Brain microvascular endothelial cell (primary cell): ENCODE results near the gene NCKAP1.
"Not testable (repeated sequence)": the region's sequence is repeated elsewhere in the genome, so short reads cannot be mapped to it uniquely, and the experiment has no call there.

ENCODE experiments used
- DNase-seq: peaks from one replicate; pipeline ENCODE4 v3.0.0-alpha.2; 2020
- H3K27ac ChIP-seq: fragments of 250-450 bp; sonication (Bioruptor Pico); 2 replicates; pipeline ENCODE4 v1.5.1; 2020; ENCODE audit warnings: mild to moderate bottlenecking, moderate library complexity
- H3K27me3 ChIP-seq: fragments of 250-450 bp; sonication (Bioruptor Pico); replicated peaks from 2 replicates; pipeline ENCODE4 v1.5.1; 2020; ENCODE audit warnings: mild to moderate bottlenecking
- H3K36me3 ChIP-seq: fragments of 250-450 bp; sonication (Bioruptor Pico); replicated peaks from 2 replicates; pipeline ENCODE4 v1.5.1; 2020; ENCODE audit warnings: mild to moderate bottlenecking
- H3K4me3 ChIP-seq: 2 replicates; pipeline ENCODE4 v1.5.1; 2011; ENCODE audit warnings: low read depth, mild to moderate bottlenecking, control low read depth, low read length, moderate library complexity
- in situ Hi-C: cut with HindIII; loops from 2 replicates; pipeline ENCODE4 v1.10.0; 2017; ENCODE audit warnings: low sequenced_read_pairs, low pct_ligation_motif_present
- TF ChIP-seq, protein P1 (sequence below): IDR thresholded peaks from 2 replicates; pipeline ENCODE4 v1.5.1; 2011; ENCODE audit warnings: low read depth, mild to moderate bottlenecking, moderate library complexity, low read length, control low read depth, inconsistent platforms; ENCODE audit errors: missing control alignments

Gene NCKAP1

DNA sequence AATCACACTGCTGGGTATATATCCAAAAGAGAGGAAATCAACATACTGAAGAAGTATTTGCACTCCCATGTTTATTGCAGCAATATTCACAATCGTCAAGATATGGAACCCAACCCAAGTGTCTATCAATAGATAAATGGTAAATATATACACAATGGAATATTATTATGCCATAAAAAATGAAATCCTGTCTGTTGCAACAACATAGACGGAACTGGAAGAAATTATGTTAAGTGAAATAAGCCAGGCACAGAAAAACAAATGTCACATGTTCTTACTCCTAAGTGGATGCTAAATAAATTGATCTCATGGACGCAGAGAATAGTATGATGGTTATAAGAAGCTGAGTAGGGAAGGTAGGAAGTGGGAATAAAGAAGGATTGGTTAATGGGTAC is 65.7 kb downstream of the NCKAP1 start:
- H3K27ac ChIP-seq: no peak overlapping the region
- H3K4me3 ChIP-seq: no peak overlapping the region
- in situ Hi-C loops: no loop called here
- DNase-seq: no peak
- H3K27me3 ChIP-seq: no peaks in the 10 kb centered on the region
- peaks cover 27% of the 10 kb centered on the region for H3K36me3 ChIP-seq
- TF ChIP-seq, protein P1, sequence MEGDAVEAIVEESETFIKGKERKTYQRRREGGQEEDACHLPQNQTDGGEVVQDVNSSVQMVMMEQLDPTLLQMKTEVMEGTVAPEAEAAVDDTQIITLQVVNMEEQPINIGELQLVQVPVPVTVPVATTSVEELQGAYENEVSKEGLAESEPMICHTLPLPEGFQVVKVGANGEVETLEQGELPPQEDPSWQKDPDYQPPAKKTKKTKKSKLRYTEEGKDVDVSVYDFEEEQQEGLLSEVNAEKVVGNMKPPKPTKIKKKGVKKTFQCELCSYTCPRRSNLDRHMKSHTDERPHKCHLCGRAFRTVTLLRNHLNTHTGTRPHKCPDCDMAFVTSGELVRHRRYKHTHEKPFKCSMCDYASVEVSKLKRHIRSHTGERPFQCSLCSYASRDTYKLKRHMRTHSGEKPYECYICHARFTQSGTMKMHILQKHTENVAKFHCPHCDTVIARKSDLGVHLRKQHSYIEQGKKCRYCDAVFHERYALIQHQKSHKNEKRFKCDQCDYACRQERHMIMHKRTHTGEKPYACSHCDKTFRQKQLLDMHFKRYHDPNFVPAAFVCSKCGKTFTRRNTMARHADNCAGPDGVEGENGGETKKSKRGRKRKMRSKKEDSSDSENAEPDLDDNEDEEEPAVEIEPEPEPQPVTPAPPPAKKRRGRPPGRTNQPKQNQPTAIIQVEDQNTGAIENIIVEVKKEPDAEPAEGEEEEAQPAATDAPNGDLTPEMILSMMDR: no peak

DNA sequence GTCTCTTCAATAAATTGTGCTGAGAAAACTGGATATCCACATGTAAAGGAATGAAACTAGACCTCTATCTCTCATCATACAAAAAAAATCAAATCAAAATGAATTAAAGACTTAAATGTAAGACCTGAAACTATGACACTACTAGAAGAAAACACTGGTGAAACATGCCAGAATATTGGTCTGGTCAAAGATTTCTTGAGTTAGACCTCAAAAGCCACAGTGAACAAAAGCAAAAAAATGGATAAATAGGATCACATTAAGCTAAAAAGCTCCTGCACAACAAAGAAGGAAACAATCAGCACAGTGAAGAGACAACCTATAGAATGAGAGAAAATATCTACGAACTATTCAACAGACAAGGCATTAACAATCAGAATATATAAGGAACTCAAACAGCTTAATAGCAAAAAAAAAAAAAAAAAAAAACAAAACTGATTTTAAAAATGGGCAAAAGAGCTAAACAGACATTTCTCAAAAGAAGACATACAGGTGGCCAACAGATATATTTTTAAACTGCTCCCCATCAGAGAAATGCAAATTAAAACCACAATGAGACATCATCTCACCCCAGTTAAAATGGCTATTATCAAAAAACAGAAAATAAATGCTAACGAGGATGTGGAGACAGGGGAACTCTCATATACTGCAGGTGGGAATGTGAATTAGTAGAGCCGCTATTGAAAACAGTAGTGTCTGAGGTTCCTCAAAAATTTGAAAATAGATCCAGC is 66.3 kb downstream of the NCKAP1 start:
- in situ Hi-C loops: no loop called here
- H3K27me3 ChIP-seq: no peaks in the 10 kb centered on the region
- H3K36me3 ChIP-seq: peaks cover 24% of the 10 kb centered on the region
- TF ChIP-seq, protein P1: no peak
- no peak for DNase-seq
- H3K4me3 ChIP-seq: no peak overlapping the region
- no peak overlapping the region for H3K27ac ChIP-seq

DNA sequence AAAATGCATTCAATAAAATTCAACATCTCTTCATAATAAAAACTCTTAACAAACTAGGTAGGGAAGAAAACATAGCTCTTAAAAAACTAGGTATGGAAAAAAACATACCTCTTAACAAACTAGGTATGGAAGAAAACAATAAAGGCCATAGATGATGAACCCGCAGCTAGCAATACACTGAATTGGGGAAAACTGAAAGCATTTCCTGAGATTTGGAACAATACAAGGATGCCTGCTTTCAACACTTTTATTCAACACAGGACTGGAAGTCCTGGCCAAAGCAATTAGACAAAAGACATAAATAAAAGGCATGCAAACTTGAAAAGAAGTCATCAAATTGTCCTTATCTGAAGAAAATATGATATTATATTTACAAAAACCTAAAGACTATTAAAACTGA is 67.8 kb downstream of the NCKAP1 start:
- Histone ChIP-seq H3K27me3 (no peaks in the 10 kb centered on the region), H3K36me3 (peaks cover 20% of the 10 kb centered on the region), H3K27ac (no peak overlapping the region), H3K4me3 (no peak overlapping the region)
- no peak for DNase-seq
- in situ Hi-C loops: no loop called here
- TF ChIP-seq, protein P1: no peak

DNA sequence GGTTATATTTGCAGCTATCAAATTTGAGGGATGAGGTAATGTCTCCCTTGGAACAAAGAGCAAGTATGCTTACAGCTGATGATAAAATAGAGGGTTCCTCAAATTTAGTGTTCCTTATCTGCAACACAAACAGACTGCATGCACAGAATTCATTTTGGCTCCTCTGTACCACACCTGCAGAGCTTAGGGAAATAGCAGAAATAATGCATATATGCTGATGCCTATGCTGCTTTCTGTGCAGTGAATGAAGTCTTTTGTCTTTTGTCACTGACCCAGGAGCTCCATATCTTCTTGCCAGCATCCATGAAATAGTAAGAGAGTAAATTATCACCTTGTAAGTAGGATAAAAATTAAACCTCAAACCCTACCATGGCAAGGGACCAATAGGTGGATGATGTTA is 69.8 kb downstream of the NCKAP1 start:
- Histone ChIP-seq H3K27ac (no peak overlapping the region), H3K36me3 (peaks cover 19% of the 10 kb centered on the region), H3K4me3 (no peak overlapping the region), H3K27me3 (no peaks in the 10 kb centered on the region)
- in situ Hi-C loops: no loop called here
- no peak for DNase-seq
- TF ChIP-seq, protein P1: no peak

DNA sequence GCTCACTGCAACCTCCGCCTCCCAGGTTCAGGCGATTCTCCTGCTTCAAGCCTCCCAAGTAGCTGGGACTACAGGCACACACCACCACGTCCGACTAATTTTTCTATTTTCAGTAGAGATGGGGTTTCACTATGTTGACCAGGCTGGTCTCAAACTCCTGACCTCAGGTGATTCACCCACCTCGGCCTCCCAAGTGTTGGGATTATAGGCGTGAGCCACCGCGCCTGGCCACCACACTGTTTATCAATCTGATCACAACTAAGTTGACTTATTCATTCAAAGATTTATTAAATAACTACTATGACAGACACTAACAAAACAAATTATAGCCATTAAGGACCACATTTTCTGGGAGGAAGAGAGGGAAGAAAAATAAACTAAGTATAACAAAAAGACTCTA is 71.9 kb downstream of the NCKAP1 start:
- in situ Hi-C loops, H3K27me3 ChIP-seq, DNase-seq, H3K4me3 ChIP-seq, H3K27ac ChIP-seq: not testable (repeated sequence)
- H3K36me3 ChIP-seq: peaks cover 21% of the 10 kb centered on the region

DNA sequence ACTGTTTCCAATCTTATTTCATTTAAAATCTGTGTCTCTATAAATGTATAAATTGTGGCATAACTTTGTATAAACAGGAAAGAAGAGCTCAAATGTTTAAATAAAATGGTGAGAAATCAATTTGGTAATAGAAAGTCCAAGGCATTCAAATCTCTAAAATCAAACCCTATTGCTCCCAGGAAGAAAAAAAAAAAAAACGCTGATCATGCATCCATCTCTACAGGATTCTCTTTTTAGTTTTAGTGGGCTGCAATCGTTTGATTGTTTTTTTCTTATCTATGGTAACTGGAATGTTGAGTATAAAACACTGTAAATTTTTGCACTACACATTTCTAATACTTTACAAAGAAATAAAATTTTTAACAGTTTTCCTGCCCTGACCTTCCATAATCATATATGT is 75.6 kb downstream of the NCKAP1 start:
- Histone ChIP-seq H3K27me3 (no peaks in the 10 kb centered on the region), H3K36me3 (peaks cover 25% of the 10 kb centered on the region), H3K4me3 (no peak overlapping the region), H3K27ac (no peak overlapping the region)
- TF ChIP-seq, protein P1: no peak
- in situ Hi-C loops: no loop called here
- no peak for DNase-seq

DNA sequence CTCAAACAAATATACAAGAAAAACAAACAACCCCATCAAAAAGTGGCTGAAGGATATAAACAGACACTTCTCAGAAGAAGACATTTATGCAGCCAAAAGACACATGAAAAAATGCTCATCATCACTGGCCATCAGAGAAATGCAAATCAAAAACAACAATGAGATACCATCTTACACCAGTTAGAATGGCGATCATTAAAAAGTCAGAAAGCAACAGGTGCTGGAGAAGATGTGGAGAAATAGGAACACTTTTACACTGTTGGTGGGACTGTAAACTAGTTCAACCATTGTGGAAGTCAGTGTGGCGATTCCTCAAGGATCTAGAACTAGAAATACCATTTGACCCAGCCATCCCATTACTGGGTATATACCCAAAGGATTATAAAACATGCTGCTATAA is 77.4 kb downstream of the NCKAP1 start:
- in situ Hi-C loops, H3K4me3 ChIP-seq, DNase-seq, H3K27ac ChIP-seq, H3K27me3 ChIP-seq: not testable (repeated sequence)
- H3K36me3 ChIP-seq: peaks cover 38% of the 10 kb centered on the region
